Right atrium auricular region (tissue), 2 donors: Measurements from ENCODE around the gene FASLG. TPM values are rescaled to one million over a fixed set of nuclear protein-coding genes. Genes with fewer than 3 reads are reported as not detected.

Experiments used
- DNase-seq: peaks from one replicate; pipeline ENCODE4 v3.0.0-alpha.2; 2019; ENCODE audit warnings: low spot score
- H3K27ac ChIP-seq, 2 donors: fragments of 200-600 bp; sonication (generic); 1 replicate in 1 of 2; 2 replicates in 1 of 2; pipeline ENCODE4 v1.5.1; 2016 to 2019
- H3K27me3 ChIP-seq, 2 donors: fragments of 200-600 bp; sonication (generic); one replicate each; pipeline versions ENCODE4 v1.5.1 to v1.6.0; 2017 to 2019
- H3K36me3 ChIP-seq: fragments of 200-600 bp; sonication (generic); one replicate; pipeline ENCODE4 v1.5.1; 2016
- H3K4me1 ChIP-seq, 2 donors: fragments of 200-600 bp; sonication (generic); one replicate each; pipeline versions ENCODE4 v1.5.1 to v1.6.0; 2017 to 2019
- H3K4me3 ChIP-seq, 2 donors: fragments of 200-600 bp; sonication (generic); 1 replicate in 1 of 2; 2 replicates in 1 of 2; pipeline ENCODE4 v1.5.1; 2017 to 2019; ENCODE audit warnings: mild to moderate bottlenecking in 1 of 2, moderate library complexity in 1 of 2
- H3K9me3 ChIP-seq, 2 donors: fragments of 200-600 bp; sonication (generic); one replicate each; pipeline ENCODE4 v1.5.1; 2019
- total RNA-seq, 2 donors: library from RNA; depleted of rRNA; stranded (reverse); fragments of >200 nt; gene quantifications; one replicate each; pipeline ENCODE4 v1.1.0, GENCODE V29; 2016
- TF ChIP-seq, protein P1 (sequence below), 2 donors: fragments of 200-600 bp; sonication (generic); IDR thresholded peaks; one replicate each; pipeline ENCODE4 v1.5.1; 2019; ENCODE audit warnings: antibody characterized with exemption in 2 of 2

The FASLG gene, protein sequence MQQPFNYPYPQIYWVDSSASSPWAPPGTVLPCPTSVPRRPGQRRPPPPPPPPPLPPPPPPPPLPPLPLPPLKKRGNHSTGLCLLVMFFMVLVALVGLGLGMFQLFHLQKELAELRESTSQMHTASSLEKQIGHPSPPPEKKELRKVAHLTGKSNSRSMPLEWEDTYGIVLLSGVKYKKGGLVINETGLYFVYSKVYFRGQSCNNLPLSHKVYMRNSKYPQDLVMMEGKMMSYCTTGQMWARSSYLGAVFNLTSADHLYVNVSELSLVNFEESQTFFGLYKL
- total RNA-seq, result not detected

- Histone ChIP-seq H3K4me1 (no peaks in the 10 kb centered on the region), H3K36me3 (no peaks in the 10 kb centered on the region), H3K27ac (peak within 1 kb of the TSS in 1 of 2 donors; percentile 41), H3K4me3 (no peak within 1 kb of the TSS), H3K9me3 (no peaks in the 10 kb centered on the region), H3K27me3 (no peaks in the 10 kb centered on the region)
- DNase-seq, result no peak
- TF ChIP-seq, protein P1, sequence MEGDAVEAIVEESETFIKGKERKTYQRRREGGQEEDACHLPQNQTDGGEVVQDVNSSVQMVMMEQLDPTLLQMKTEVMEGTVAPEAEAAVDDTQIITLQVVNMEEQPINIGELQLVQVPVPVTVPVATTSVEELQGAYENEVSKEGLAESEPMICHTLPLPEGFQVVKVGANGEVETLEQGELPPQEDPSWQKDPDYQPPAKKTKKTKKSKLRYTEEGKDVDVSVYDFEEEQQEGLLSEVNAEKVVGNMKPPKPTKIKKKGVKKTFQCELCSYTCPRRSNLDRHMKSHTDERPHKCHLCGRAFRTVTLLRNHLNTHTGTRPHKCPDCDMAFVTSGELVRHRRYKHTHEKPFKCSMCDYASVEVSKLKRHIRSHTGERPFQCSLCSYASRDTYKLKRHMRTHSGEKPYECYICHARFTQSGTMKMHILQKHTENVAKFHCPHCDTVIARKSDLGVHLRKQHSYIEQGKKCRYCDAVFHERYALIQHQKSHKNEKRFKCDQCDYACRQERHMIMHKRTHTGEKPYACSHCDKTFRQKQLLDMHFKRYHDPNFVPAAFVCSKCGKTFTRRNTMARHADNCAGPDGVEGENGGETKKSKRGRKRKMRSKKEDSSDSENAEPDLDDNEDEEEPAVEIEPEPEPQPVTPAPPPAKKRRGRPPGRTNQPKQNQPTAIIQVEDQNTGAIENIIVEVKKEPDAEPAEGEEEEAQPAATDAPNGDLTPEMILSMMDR (IDR thresholded peaks at IDR 0.05), result no peak
Observed at GRCh38 chr1:172658871-172659453, at the start of gene FASLG. FASLG (plus strand) TSS chr1:172659103; CDS start chr1:172659202, 99 bp downstream.

DNA sequence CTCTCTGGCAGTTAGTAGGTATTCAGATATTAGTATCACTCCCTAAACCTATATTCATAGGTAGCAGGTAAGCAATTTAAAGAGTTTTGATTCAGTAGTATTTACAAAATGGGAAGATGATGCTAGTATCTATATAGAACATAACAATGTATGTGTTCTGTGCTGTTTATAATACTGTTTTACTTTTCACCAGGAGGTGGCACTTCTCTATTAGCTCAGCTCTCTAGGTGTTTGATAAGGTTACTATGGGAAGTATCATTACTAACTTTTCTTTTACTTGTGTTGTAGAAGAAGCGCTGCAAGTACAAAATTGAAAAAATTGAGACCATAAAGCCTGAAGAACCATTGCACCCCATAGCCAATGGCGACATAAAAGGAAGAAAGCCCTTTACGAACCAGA, 49.4 kb upstream of the FASLG start:
- TF ChIP-seq, protein P1 (IDR thresholded peaks at IDR 0.05), result peak in 1 of 2 donors; percentile 50
- H3K27me3 ChIP-seq, result no peaks in the 10 kb centered on the region
- no peak overlapping the region for H3K27ac ChIP-seq
- H3K4me1 ChIP-seq, result no peaks in the 10 kb centered on the region
- H3K4me3 ChIP-seq, result no peak overlapping the region
- no peaks in the 10 kb centered on the region for H3K9me3 ChIP-seq
- DNase-seq, result no peak
- H3K36me3 ChIP-seq, result peaks cover 16% of the 10 kb centered on the region

DNA sequence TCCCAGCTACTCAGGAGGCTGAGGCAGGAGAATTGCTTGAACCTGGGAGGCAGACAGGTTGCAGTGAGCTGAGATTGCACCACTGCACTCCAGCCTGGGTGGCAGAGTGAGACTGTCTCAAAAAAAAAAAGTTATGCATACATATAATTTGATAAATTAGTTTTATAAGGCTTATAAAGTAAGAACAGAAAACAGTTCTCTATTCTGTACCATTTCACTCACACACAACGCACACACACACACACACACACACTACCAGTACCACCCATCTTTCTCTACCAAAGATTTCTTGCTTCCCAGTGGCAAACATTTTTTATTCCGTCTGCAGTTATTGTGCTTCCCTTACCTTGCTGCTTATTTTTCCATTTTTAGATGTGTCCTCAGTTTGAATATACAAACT, 46.4 kb upstream of the FASLG start:
- H3K27me3 ChIP-seq, result no peaks in the 10 kb centered on the region
- H3K4me3 ChIP-seq, result no peak overlapping the region
- TF ChIP-seq, protein P1 (IDR thresholded peaks at IDR 0.05), result no peak
- H3K36me3 ChIP-seq, result peaks cover 16% of the 10 kb centered on the region
- no peak overlapping the region for H3K27ac ChIP-seq
- no peaks in the 10 kb centered on the region for H3K4me1 ChIP-seq
- DNase-seq, result no peak
- H3K9me3 ChIP-seq, result no peaks in the 10 kb centered on the region

DNA sequence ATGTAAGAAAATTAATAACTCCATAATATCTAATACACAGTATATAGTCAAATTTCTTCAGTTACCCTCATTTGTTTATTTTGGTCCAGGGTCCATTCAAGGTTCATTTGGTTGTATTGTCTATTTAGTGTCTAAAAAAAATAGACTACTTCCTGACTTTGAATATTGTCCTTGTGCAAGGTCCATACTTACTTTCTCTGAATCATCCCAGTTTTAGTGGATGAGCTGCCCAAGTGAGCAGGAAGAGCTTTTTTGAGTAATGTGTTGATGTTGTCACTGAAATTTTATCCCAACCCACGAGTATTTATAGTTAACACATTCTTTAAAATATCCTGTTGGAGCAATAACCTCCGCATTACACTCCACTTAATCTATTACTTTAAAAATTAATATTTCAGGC, 45.6 kb upstream of the FASLG start:
- no peak for DNase-seq
- H3K4me1 ChIP-seq, result no peaks in the 10 kb centered on the region
- no peaks in the 10 kb centered on the region for H3K27me3 ChIP-seq
- TF ChIP-seq, protein P1 (IDR thresholded peaks at IDR 0.05), result no peak
- H3K4me3 ChIP-seq, result no peak overlapping the region
- H3K27ac ChIP-seq, result no peak overlapping the region
- H3K36me3 ChIP-seq, result peaks cover 16% of the 10 kb centered on the region
- peaks cover 0 to 4% of the 10 kb centered on the region in 2 donors for H3K9me3 ChIP-seq

DNA sequence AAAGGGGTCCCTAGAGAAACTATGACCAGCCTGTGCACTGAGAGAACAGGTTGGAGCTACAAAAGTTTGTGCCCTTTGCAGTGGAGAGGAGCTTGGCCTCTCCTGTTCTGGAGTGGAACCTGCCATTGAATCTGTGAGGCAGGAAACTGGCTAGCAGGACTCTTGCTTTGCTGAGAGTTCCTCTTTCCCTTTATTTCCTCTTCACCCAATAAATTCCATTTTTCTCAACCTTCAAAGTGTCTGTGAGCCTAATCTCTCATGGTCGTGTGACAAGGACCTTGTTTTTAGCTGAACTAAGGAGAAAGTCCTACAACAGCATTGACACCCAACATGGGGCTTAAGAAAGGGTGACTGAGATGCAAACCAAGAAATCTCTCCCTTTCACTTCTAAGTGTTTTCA, 42.7 kb upstream of the FASLG start:
- no peaks in the 10 kb centered on the region for H3K27me3 ChIP-seq
- TF ChIP-seq, protein P1 (IDR thresholded peaks at IDR 0.05), result no peak
- H3K4me3 ChIP-seq, result no peak overlapping the region
- no peaks in the 10 kb centered on the region for H3K4me1 ChIP-seq
- no peak overlapping the region for H3K27ac ChIP-seq
- DNase-seq, result no peak
- H3K36me3 ChIP-seq, result peaks cover 4% of the 10 kb centered on the region
- H3K9me3 ChIP-seq, result peaks cover 0 to 20% of the 10 kb centered on the region in 2 donors
